SHP77 treated with DMSO at 0.1 percent for 48 hours (cell line): ENCODE data around the gene OSBP2.
A peak's percentile ranks its signal among the peaks of the same experiment; 100 is the strongest.

Experiments used
- DNase-seq: peaks from one replicate; lab custom pipeline; 2025; lab: John Stamatoyannopoulos, UW

Gene OSBP2, protein sequence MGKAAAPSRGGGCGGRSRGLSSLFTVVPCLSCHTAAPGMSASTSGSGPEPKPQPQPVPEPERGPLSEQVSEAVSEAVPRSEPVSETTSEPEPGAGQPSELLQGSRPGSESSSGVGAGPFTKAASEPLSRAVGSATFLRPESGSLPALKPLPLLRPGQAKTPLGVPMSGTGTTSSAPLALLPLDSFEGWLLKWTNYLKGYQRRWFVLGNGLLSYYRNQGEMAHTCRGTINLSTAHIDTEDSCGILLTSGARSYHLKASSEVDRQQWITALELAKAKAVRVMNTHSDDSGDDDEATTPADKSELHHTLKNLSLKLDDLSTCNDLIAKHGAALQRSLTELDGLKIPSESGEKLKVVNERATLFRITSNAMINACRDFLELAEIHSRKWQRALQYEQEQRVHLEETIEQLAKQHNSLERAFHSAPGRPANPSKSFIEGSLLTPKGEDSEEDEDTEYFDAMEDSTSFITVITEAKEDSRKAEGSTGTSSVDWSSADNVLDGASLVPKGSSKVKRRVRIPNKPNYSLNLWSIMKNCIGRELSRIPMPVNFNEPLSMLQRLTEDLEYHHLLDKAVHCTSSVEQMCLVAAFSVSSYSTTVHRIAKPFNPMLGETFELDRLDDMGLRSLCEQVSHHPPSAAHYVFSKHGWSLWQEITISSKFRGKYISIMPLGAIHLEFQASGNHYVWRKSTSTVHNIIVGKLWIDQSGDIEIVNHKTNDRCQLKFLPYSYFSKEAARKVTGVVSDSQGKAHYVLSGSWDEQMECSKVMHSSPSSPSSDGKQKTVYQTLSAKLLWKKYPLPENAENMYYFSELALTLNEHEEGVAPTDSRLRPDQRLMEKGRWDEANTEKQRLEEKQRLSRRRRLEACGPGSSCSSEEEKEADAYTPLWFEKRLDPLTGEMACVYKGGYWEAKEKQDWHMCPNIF

DNA sequence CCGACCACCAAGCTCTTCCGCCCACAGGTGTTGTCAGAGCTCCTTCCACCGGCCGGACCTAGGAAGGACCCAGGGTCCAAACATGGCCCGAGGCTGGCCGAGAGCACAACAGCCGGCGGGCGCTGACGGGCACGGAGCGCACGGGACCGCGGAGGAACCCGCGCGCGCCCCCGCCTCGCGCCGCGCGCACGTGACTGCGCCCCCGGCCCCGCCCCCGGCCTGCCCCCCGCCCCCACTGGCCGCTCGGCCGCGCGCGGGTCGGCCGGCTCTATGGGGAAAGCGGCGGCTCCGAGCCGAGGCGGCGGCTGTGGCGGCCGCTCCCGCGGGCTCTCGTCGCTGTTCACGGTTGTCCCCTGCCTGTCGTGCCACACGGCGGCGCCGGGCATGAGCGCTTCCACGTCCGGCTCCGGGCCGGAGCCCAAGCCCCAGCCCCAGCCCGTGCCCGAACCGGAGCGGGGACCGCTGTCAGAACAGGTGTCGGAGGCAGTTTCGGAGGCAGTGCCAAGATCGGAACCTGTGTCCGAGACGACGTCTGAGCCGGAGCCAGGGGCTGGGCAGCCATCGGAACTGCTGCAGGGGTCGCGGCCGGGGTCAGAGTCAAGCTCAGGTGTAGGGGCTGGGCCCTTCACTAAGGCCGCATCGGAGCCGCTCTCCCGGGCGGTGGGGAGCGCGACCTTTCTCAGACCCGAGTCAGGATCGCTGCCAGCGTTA is at the start of gene OSBP2:
TSS of gene OSBP2 (plus strand) at position 235 of the 711 bp plus-strand sequence. CDS start at position 271, 36 bp downstream.
- peak; percentile 10 for DNase-seq

DNA sequence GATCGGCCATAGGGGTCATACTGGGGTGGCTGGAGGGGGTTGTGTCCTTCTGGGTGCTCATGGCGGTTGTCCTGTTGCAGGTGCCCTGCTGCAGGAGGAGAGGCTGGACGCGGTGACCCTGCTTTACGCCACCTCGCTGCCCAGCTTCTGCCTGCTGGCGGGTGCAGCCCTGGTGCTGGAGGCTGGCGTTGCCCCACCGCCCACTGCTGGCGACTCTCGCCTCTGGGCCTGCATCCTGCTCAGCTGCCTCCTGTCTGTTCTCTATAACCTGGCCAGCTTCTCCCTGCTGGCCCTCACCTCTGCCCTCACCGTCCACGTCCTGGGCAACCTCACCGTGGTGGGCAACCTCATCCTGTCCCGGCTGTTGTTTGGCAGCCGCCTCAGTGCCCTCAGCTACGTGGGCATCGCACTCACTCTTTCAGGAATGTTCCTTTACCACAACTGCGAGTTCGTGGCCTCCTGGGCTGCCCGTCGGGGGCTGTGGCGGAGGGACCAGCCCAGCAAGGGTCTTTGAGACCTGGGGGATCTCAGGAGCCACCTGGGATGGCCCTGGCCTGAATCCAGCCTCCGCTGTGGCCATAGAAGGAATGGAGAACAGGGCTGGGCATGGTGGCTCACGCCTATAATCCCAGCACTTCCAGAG is 48.0 kb upstream of the OSBP2 start:
- DNase-seq: no peak

- DNase-seq: no peak
These were observed 47.1 kb upstream of the OSBP2 start for GRCh38 chr22:30647536-30647935.

- no peak for DNase-seq
These were observed 45.8 kb upstream of the OSBP2 start for GRCh38 chr22:30648825-30649224.

- no peak for DNase-seq
These were observed 45.2 kb upstream of the OSBP2 start for GRCh38 chr22:30649430-30650007.

DNA sequence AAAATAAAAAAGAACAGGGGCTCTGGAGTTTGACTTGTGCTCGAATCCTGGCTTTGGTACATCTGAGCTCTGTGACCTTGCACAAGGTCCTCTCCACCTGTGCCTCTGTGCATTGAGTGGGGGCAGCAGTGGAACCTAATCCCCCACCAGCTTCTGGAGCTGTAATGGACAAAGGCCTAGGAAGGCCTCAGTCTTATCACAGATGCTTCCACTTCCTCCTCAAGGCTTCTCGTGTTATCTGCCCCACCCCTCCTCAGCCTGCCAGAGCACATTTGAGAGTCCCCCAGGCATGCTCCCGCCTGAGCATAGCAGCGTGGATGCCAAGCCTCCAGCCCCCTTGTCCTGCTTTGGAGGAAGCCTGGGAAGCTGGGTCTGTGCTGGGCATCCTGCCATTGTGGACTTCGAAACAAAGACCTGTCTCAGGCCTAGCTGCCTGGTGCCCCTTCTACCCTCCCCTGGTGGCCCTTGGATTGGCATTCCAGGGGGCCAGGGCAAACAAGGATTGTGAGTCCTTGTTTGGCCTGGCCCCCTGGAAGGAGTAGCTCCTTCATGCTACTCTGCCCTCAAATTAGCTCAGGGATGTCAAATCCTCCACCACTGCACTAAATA is 44.1 kb upstream of the OSBP2 start:
- DNase-seq: no peak

- no peak for DNase-seq
These were observed 41.8 kb upstream of the OSBP2 start for GRCh38 chr22:30652852-30653251.

DNA sequence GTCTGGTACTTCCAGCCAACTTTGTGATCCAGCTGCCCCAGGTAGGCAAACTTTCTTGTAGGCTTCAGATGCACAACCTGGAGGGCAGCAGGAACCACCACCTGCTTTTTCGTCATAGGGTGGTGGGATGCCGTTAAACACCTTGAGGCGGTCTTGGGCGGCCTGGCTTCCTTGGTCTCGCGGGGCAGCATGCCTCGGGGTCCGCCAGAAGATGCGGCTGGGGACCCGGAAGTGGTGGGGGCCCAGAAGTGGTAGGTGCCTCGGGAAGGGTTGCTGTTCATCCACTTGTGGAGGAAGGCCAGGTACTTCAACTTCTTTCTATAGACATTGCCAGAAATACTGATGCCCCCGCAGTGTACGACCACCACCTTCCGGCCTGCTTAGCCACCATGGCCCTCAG is 40.3 kb upstream of the OSBP2 start:
- no peak for DNase-seq

GRCh38 chr22:30655532-30655931 is 39.1 kb upstream of the OSBP2 start:
- no peak for DNase-seq

- peak; percentile 5 for DNase-seq
These were observed 32.6 kb upstream of the OSBP2 start for GRCh38 chr22:30662040-30662439.

GRCh38 chr22:30664798-30665197 is 29.9 kb upstream of the OSBP2 start:
- no peak for DNase-seq

GRCh38 chr22:30665266-30665665 is 29.4 kb upstream of the OSBP2 start:
- no peak for DNase-seq

- no peak for DNase-seq
These were observed 28.9 kb upstream of the OSBP2 start for GRCh38 chr22:30665786-30666185.

GRCh38 chr22:30667107-30667493 is 27.6 kb upstream of the OSBP2 start:
- no peak for DNase-seq

DNA sequence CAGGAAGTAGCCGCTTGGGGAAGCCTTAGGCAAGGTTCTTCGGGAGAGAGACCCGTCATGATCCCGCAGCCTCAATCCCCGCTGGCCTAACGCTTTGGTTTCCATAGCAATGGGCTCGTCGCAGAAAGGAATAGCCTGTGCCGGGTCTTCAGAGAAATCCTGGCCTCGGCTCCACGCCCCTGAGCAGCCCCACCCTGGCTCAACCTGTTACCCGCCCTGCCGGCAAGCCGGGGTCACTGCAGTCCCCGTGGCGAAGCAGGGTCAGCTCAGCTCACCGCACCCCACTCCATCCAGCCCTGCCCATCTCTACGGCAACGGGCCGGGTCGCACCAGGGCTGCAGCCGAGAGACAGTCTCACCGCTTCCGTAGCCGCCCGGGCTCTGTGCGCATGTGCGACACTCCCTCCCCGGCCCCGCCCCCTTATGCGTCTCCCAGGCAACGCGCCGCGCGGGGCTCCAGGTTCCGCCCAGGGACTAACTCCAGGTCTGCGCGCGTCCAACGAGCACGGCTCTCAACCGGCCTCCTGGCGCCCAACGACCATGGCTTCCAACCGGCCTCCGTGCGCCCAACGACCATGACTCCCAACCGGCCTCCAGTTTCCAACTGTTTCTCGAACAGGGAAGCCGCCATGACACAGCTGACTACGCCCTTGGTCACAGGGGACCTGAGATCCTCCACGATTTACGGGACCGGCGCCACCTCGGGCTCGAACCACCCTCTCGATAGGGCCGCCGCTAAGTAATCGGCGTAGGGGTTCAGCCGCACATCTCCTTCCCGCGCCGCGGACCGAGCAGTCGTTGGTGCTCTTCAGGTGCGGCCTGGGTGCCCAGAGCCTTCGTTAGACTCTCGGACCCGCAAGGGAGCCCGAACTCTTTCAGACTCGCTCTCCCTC is 26.9 kb upstream of the OSBP2 start, which contains the start of gene DUSP18:
TSS of gene DUSP18 (minus strand) at position 382 of the 892 bp plus-strand sequence. CDS start 3,872 bp downstream, outside the sequence.
- DNase-seq: peak; percentile 64

DNA sequence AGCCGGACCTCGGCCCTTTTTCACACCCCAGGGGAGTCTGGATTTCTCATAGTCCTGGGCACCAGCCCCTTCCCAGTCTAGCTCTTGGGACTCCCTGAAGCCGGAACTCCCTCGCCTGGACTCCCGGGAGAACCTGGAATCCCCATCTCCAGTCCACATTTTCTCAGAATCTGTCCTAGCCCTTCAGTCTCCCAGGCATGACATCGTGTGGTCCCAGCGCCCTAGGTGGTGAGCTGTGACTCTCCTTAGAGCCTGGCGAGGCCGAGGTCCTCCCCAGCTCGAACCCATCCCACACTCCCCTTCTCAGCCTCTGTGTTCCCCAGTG is 26.3 kb upstream of the OSBP2 start:
- DNase-seq: no peak

GRCh38 chr22:30671071-30671470 is 23.6 kb upstream of the OSBP2 start:
- no peak for DNase-seq

DNA sequence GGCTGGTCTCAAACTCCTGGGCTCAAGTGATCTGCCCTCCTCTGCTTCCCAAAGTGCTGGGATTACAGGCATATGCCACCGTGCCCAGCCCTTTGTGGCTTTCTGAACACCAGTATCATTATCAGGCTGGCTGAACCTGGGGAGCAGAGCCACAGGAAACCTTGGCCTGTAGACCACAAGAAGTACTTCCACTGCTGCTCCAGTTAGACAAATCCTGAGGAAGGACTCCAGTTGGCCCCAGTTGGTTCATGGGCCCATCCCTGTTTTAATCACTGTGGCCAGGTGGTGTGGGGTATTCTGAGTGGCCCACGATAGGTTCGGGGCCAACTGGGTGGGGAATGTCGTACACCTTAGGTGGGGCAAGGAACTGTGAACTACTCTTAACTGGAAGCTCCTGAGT is 21.5 kb upstream of the OSBP2 start:
- no peak for DNase-seq

GRCh38 chr22:30674482-30674881 is 20.2 kb upstream of the OSBP2 start:
- DNase-seq: no peak

DNA sequence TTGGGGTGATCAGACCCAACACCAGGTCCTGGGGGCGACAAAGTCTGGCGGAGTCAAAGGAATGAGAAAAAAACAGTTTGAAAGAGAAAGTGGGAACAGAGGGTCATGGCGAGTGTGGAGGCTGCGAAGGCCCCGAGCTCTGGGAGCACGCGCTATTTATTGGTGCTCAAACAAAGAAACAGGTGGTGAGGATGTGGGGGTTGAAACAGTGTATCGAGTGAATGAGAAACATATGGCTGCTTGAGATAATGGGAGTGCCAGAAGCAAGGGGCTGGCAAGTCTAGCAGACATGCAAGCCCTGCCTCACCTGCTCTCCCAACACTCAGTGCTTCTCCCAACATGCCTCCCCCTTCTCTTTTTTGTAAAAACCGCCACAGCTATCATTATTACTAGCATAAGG is 19.2 kb upstream of the OSBP2 start:
- DNase-seq: no peak
